GM23338 (cell line): ENCODE measurements around the gene ARID1B. TPM values are rescaled to one million over a fixed set of nuclear protein-coding genes. Genes with fewer than 3 reads are reported as not detected.

Experiments
- ATAC-seq: fragments of 200-7000 bp; cut with Tn5 transposase; 3 replicates; pipeline ENCODE4 v1.9.1; 2020
- DNase-seq: peaks from one replicate; pipeline ENCODE4 v3.0.0-alpha.2; 2015; ENCODE audit warnings: low spot score
- H2AFZ ChIP-seq: fragments of 200-600 bp; sonication (generic); 2 replicates; pipeline ENCODE4 v1.8.0; 2016; ENCODE audit warnings: antibody characterized with exemption, mild to moderate bottlenecking, moderate library complexity
- H3F3A ChIP-seq: fragments of 200-600 bp; sonication (generic); replicated peaks from 2 replicates; pipeline ENCODE4 v1.8.0; 2017; ENCODE audit warnings: antibody characterized with exemption, mixed run types, low read depth
- H3K27ac ChIP-seq: fragments of 200-600 bp; sonication (generic); 2 replicates; pipeline ENCODE4 v1.6.1; 2016; ENCODE audit warnings: low read depth
- H3K27me3 ChIP-seq: fragments of 200-600 bp; sonication (generic); 2 replicates; pipeline ENCODE4 v1.8.0; 2016; ENCODE audit warnings: mild to moderate bottlenecking, mixed run types, moderate library complexity; ENCODE audit not compliant: insufficient read depth
- H3K36me3 ChIP-seq: fragments of 200-600 bp; sonication (generic); 2 replicates; pipeline ENCODE4 v1.8.0; 2016; ENCODE audit warnings: mild to moderate bottlenecking; ENCODE audit not compliant: insufficient read depth
- H3K4me1 ChIP-seq: fragments of 200-600 bp; sonication (generic); 2 replicates; pipeline ENCODE4 v1.8.0; 2016; ENCODE audit warnings: mild to moderate bottlenecking, moderate library complexity; ENCODE audit not compliant: insufficient read depth
- H3K4me2 ChIP-seq: fragments of 200-600 bp; sonication (generic); 2 replicates; pipeline ENCODE4 v1.7.1; 2017; ENCODE audit warnings: mixed run types
- H3K4me3 ChIP-seq: fragments of 200-600 bp; sonication (generic); 2 replicates; pipeline ENCODE4 v1.6.1; 2016; ENCODE audit warnings: mixed run types
- H3K79me2 ChIP-seq: fragments of 200-600 bp; sonication (generic); replicated peaks from 2 replicates; pipeline ENCODE4 v1.8.0; 2017; ENCODE audit warnings: mild to moderate bottlenecking; ENCODE audit not compliant: insufficient read depth
- H3K9me2 ChIP-seq: fragments of 200-600 bp; sonication (generic); 2 replicates; pipeline ENCODE4 v1.8.0; 2017; ENCODE audit not compliant: insufficient read depth
- H4K20me1 ChIP-seq: fragments of 200-600 bp; sonication (generic); replicated peaks from 2 replicates; pipeline ENCODE4 v1.8.0; 2017; ENCODE audit warnings: mild to moderate bottlenecking; ENCODE audit not compliant: insufficient read depth
- H3K27ac Mint-ChIP-seq: 2 replicates; pipeline ENCODE4 v1.8.0; 2020; ENCODE audit warnings: inconsistent platforms, mild to moderate bottlenecking, moderate library complexity, mixed read lengths
- H3K27me3 Mint-ChIP-seq: 3 replicates; pipeline ENCODE4 v1.8.0; 2022; ENCODE audit warnings: low read depth, mild to moderate bottlenecking, moderate library complexity, mixed read lengths, inconsistent platforms; ENCODE audit not compliant: insufficient read depth, poor library complexity
- H3K36me3 Mint-ChIP-seq: 3 replicates; pipeline ENCODE4 v1.8.0; 2021; ENCODE audit warnings: low read depth, mild to moderate bottlenecking, inconsistent platforms, moderate library complexity, mixed read lengths
- H3K4me1 Mint-ChIP-seq: 3 replicates; pipeline ENCODE4 v1.8.0; 2020; ENCODE audit warnings: mild to moderate bottlenecking, inconsistent platforms, mixed read lengths
- H3K4me3 Mint-ChIP-seq: 3 replicates; pipeline ENCODE4 v1.8.0; 2021; ENCODE audit warnings: moderate library complexity, mild to moderate bottlenecking, inconsistent platforms, mixed read lengths
- H3K9me3 Mint-ChIP-seq: 3 replicates; pipeline ENCODE4 v1.8.0; 2020; ENCODE audit warnings: moderate library complexity, mild to moderate bottlenecking, inconsistent platforms, mixed read lengths
- CREB1 ChIP-seq: fragments of 250-450 bp; sonication (Bioruptor Pico); IDR thresholded peaks from 2 replicates; pipeline ENCODE4 v1.5.0; 2020; ENCODE audit warnings: low read depth, mild to moderate bottlenecking, moderate library complexity
- CTCF ChIP-seq, 2 experiments: fragments of 200-600 bp in 1 of 2; sonication (generic) in 1 of 2; conservative IDR thresholded peaks; 2 replicates each; pipeline versions ENCODE4 v1.5.1 to v1.6.1; 2016 to 2017; ENCODE audit warnings: antibody characterized with exemption in 2 of 2, low read depth in 2 of 2, mild to moderate bottlenecking in 2 of 2, moderate library complexity in 1 of 2
- ETS1 ChIP-seq: IDR thresholded peaks from 2 replicates; pipeline ENCODE4 v1.6.1; 2016; ENCODE audit warnings: antibody characterized with exemption
- EZH2 ChIP-seq: fragments of 200-600 bp; sonication (generic); IDR thresholded peaks from one replicate; pipeline ENCODE4 v1.8.0; 2017; ENCODE audit warnings: antibody characterized with exemption, mild to moderate bottlenecking, low read depth; ENCODE audit not compliant: unreplicated experiment
- EZH2phosphoT487 ChIP-seq: fragments of 200-600 bp; sonication (generic); IDR thresholded peaks from one replicate; pipeline ENCODE4 v1.8.1; 2018; ENCODE audit warnings: antibody characterized with exemption; ENCODE audit not compliant: unreplicated experiment
- JUNB ChIP-seq: IDR thresholded peaks from one replicate; pipeline ENCODE4 v1.6.1; 2016; ENCODE audit warnings: antibody characterized with exemption; ENCODE audit not compliant: unreplicated experiment
- NANOG ChIP-seq: IDR thresholded peaks from 2 replicates; pipeline ENCODE4 v1.6.1; 2016; ENCODE audit warnings: antibody characterized with exemption, borderline replicate concordance
- POLR2AphosphoS5 ChIP-seq: IDR thresholded peaks from 2 replicates; pipeline ENCODE4 v1.6.1; 2016; ENCODE audit warnings: antibody characterized with exemption, low read depth
- REST ChIP-seq: IDR thresholded peaks from one replicate; pipeline ENCODE4 v1.6.1; 2018; ENCODE audit warnings: antibody characterized with exemption; ENCODE audit not compliant: unreplicated experiment
- STAT1 ChIP-seq: IDR thresholded peaks from one replicate; pipeline ENCODE4 v1.6.1; 2016; ENCODE audit warnings: antibody characterized with exemption; ENCODE audit not compliant: unreplicated experiment
- ZNF114 ChIP-seq: fragments of 250-450 bp; sonication (Bioruptor Pico); IDR thresholded peaks from 2 replicates; pipeline ENCODE4 v1.5.0; 2020; ENCODE audit warnings: mild to moderate bottlenecking, moderate library complexity
- ZNF331 ChIP-seq: fragments of 250-450 bp; sonication (Bioruptor Pico); IDR thresholded peaks from 2 replicates; pipeline ENCODE4 v1.5.0; 2020; ENCODE audit warnings: low read depth, mild to moderate bottlenecking, moderate library complexity
- polyA plus RNA-seq: library from polyadenylated mRNA; unstranded; fragments of >200 nt; fragmentation: Nextera tagmentation; extraction: Ambion mirVana; gene quantifications from 2 replicates; pipeline ENCODE4 v1.2.1, GENCODE V29; 2016
- total RNA-seq: library from RNA; depleted of rRNA; stranded (reverse); fragments of >200 nt; shearing (Covaris generic); gene quantifications from 2 replicates; pipeline ENCODE4 v1.2.3, GENCODE V29; 2014
- TF ChIP-seq, protein P1 (sequence below): fragments of 250-450 bp; sonication (Bioruptor Pico); IDR thresholded peaks from 2 replicates; pipeline ENCODE4 v1.5.0; 2020; ENCODE audit warnings: mild to moderate bottlenecking, moderate library complexity

ARID1B gene
- total and polyA plus RNA-seq, 2 experiments from 2014 or later: 59.3 to 72.2 TPM

- no peak overlapping the region for H3K27ac Mint-ChIP-seq
- H3K27me3 ChIP-seq: no peaks in the 10 kb centered on the region
- H3K4me1 Mint-ChIP-seq: peaks cover 18% of the 10 kb centered on the region
- no peak overlapping the region for H2AFZ ChIP-seq
- H3K9me2 ChIP-seq: no peaks in the 10 kb centered on the region
- no peak for DNase-seq
- no peaks in the 10 kb centered on the region for H3K4me1 ChIP-seq
- no peaks in the 10 kb centered on the region for H3F3A ChIP-seq
- H3K27ac ChIP-seq: no peak overlapping the region
- H3K27me3 Mint-ChIP-seq: peaks cover 4% of the 10 kb centered on the region
- no peak overlapping the region for H3K4me2 ChIP-seq
- no peak for ATAC-seq
- no peak for TF ChIP-seq NANOG
- TF ChIP-seq CTCF (conservative IDR thresholded peaks at IDR 0.05; ENCODE audit: low read depth in 2 of 2): no peak
- TF ChIP-seq JUNB: no peak
- no peak for TF ChIP-seq POLR2AphosphoS5
- TF ChIP-seq, protein P1, sequence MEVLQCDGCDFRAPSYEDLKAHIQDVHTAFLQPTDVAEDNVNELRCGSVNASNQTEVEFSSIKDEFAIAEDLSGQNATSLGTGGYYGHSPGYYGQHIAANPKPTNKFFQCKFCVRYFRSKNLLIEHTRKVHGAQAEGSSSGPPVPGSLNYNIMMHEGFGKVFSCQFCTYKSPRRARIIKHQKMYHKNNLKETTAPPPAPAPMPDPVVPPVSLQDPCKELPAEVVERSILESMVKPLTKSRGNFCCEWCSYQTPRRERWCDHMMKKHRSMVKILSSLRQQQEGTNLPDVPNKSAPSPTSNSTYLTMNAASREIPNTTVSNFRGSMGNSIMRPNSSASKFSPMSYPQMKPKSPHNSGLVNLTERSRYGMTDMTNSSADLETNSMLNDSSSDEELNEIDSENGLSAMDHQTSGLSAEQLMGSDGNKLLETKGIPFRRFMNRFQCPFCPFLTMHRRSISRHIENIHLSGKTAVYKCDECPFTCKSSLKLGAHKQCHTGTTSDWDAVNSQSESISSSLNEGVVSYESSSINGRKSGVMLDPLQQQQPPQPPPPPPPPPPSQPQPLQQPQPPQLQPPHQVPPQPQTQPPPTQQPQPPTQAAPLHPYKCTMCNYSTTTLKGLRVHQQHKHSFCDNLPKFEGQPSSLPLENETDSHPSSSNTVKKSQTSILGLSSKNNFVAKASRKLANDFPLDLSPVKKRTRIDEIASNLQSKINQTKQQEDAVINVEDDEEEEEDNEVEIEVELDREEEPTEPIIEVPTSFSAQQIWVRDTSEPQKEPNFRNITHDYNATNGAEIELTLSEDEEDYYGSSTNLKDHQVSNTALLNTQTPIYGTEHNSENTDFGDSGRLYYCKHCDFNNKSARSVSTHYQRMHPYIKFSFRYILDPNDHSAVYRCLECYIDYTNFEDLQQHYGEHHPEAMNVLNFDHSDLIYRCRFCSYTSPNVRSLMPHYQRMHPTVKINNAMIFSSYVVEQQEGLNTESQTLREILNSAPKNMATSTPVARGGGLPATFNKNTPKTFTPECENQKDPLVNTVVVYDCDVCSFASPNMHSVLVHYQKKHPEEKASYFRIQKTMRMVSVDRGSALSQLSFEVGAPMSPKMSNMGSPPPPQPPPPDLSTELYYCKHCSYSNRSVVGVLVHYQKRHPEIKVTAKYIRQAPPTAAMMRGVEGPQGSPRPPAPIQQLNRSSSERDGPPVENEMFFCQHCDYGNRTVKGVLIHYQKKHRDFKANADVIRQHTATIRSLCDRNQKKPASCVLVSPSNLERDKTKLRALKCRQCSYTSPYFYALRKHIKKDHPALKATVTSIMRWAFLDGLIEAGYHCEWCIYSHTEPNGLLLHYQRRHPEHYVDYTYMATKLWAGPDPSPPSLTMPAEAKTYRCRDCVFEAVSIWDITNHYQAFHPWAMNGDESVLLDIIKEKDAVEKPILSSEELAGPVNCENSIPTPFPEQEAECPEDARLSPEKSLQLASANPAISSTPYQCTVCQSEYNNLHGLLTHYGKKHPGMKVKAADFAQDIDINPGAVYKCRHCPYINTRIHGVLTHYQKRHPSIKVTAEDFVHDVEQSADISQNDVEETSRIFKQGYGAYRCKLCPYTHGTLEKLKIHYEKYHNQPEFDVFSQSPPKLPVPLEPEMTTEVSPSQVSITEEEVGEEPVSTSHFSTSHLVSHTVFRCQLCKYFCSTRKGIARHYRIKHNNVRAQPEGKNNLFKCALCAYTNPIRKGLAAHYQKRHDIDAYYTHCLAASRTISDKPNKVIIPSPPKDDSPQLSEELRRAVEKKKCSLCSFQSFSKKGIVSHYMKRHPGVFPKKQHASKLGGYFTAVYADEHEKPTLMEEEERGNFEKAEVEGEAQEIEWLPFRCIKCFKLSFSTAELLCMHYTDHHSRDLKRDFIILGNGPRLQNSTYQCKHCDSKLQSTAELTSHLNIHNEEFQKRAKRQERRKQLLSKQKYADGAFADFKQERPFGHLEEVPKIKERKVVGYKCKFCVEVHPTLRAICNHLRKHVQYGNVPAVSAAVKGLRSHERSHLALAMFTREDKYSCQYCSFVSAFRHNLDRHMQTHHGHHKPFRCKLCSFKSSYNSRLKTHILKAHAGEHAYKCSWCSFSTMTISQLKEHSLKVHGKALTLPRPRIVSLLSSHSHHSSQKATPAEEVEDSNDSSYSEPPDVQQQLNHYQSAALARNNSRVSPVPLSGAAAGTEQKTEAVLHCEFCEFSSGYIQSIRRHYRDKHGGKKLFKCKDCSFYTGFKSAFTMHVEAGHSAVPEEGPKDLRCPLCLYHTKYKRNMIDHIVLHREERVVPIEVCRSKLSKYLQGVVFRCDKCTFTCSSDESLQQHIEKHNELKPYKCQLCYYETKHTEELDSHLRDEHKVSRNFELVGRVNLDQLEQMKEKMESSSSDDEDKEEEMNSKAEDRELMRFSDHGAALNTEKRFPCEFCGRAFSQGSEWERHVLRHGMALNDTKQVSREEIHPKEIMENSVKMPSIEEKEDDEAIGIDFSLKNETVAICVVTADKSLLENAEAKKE (CRISPR knock-in tag): no peak
- no peak for TF ChIP-seq STAT1
- TF ChIP-seq EZH2: no peak
- TF ChIP-seq ETS1: no peak
- no peak for TF ChIP-seq ZNF114 (CRISPR knock-in tag)
- TF ChIP-seq CREB1 (CRISPR knock-in tag): no peak
- TF ChIP-seq EZH2phosphoT487: no peak
- TF ChIP-seq ZNF331 (CRISPR knock-in tag): no peak
- no peak for TF ChIP-seq REST
- peaks cover 22% of the 10 kb centered on the region for H3K36me3 Mint-ChIP-seq
- H3K79me2 ChIP-seq: peaks cover 5% of the 10 kb centered on the region; the same call in 1 of the 2 replicates
- no peak overlapping the region for H3K4me3 ChIP-seq
- H3K9me3 Mint-ChIP-seq: no peaks in the 10 kb centered on the region
- H3K36me3 ChIP-seq: no peaks in the 10 kb centered on the region; the same call in 1 of the 2 replicates
- H4K20me1 ChIP-seq: no peaks in the 10 kb centered on the region
- no peak overlapping the region for H3K4me3 Mint-ChIP-seq
Observed at GRCh38 chr6:157113389-157113788, 336.2 kb downstream of the ARID1B start.
